Mammary epithelial cell (primary cell): Measurements from ENCODE around the gene DACT2.

Experiments used
- CTCF ChIP-seq, 2 donors: IDR thresholded peaks in 1 of 2; conservative IDR thresholded peaks in 1 of 2; 2 replicates each; pipeline ENCODE4 v1.5.1; 2011 to 2012; ENCODE audit warnings: inconsistent platforms in 2 of 2, low read length in 2 of 2, mild to moderate bottlenecking in 2 of 2, control low read depth in 1 of 2, low read depth in 1 of 2; ENCODE audit not compliant: insufficient read depth in 1 of 2; ENCODE audit errors: extremely low read depth in 1 of 2
- EZH2 ChIP-seq: IDR thresholded peaks from 2 replicates; pipeline ENCODE4 v1.6.1; 2012; ENCODE audit warnings: low read length, inconsistent platforms, borderline replicate concordance

DNA sequence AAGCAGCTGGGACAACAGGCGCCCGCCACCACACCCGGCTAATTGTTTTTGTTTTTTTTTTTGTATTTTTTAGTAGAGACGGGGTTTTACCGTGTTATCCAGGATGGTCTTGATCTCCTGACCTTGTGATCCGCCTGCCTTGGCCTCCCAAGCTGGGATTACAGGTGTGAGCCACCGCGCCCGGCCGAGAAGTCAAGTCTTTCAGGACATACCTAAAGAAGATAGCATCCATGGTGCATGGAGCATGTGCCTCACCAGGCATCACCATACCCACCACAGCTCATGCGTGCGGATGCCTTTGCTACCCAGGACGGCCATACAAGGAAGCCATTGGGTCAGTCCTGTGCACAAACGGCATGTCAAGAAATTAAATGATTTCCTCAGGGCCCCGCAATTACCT, 60.8 kb downstream of the DACT2 start:
- TF ChIP-seq CTCF (conservative IDR thresholded peaks at IDR 0.05 in 1 of 2, IDR thresholded peaks at IDR 0.05 in 1 of 2; ENCODE audit: extremely low read depth in 1 of 2, insufficient read depth in 1 of 2, low read depth in 1 of 2, low read length in 2 of 2) (no peak), EZH2 (no peak)
